Mesenteric fat pad (tissue), 1 donor: ENCODE results near the gene DUSP3. TPM values are rescaled to one million over a fixed set of nuclear protein-coding genes. Genes with fewer than 3 reads are reported as not detected.

ENCODE experiments used
- DNase-seq: peaks from one replicate; pipeline ENCODE4 v3.0.0-alpha.2; 2020; ENCODE audit warnings: low spot score
- total RNA-seq: library from RNA; stranded (reverse); fragmentation: NEBNext Ultra II Directional; extraction: Animal tissue kit (Norgen Biotek cat#: 25700); gene quantifications from one replicate; pipeline ENCODE4 v1.2.1, GENCODE V29; 2021
- donor health status: DM: yes; HTN: yes; CAD: no.

DUSP3 gene
- total RNA-seq, 1 donor from 2014 or later, result 103 TPM

- no peak for DNase-seq
Measured at GRCh38 chr17:43769859-43770258, 8.9 kb downstream of the DUSP3 start.

- peak; percentile 81 for DNase-seq
Measured at GRCh38 chr17:43769426-43769825, 9.4 kb downstream of the DUSP3 start.

GRCh38 chr17:43768943-43769342 lies 9.8 kb downstream of the DUSP3 start:
- peak; percentile 67 for DNase-seq

GRCh38 chr17:43768382-43768781 lies 10.4 kb downstream of the DUSP3 start:
- peak; percentile 71 for DNase-seq

- peak; percentile 78 for DNase-seq
Measured at GRCh38 chr17:43767713-43768059, 11.1 kb downstream of the DUSP3 start.

- peak; percentile 57 for DNase-seq
Measured at GRCh38 chr17:43767053-43767712, 11.6 kb downstream of the DUSP3 start.

GRCh38 chr17:43766413-43767052 lies 12.2 kb downstream of the DUSP3 start:
- peak; percentile 85 for DNase-seq

- DNase-seq, result peak; percentile 93
Measured at GRCh38 chr17:43760254-43760852, 18.4 kb downstream of the DUSP3 start.

GRCh38 chr17:43759836-43760235 lies 18.9 kb downstream of the DUSP3 start:
- DNase-seq, result no peak

GRCh38 chr17:43758497-43759174 lies 20.1 kb downstream of the DUSP3 start, which contains the start of gene SOST:
SOST (minus strand) TSS chr17:43758791; CDS start chr17:43758741, 50 bp downstream.
- DNase-seq, result no peak

- DNase-seq, result no peak
Measured at GRCh38 chr17:43758086-43758485, 20.7 kb downstream of the DUSP3 start.

GRCh38 chr17:43757171-43757660 lies 21.6 kb downstream of the DUSP3 start:
- no peak for DNase-seq

GRCh38 chr17:43756201-43756600 lies 22.6 kb downstream of the DUSP3 start:
- no peak for DNase-seq

GRCh38 chr17:43755389-43755875 lies 23.3 kb downstream of the DUSP3 start:
- DNase-seq, result no peak

- no peak for DNase-seq
Measured at GRCh38 chr17:43754947-43755346, 23.8 kb downstream of the DUSP3 start.

GRCh38 chr17:43753493-43754129 lies 25.2 kb downstream of the DUSP3 start:
- no peak for DNase-seq

GRCh38 chr17:43750153-43750552 lies 28.6 kb downstream of the DUSP3 start:
- DNase-seq, result no peak

- no peak for DNase-seq
Measured at GRCh38 chr17:43745541-43745940, 33.2 kb downstream of the DUSP3 start.

GRCh38 chr17:43741636-43742035 lies 37.1 kb downstream of the DUSP3 start:
- DNase-seq, result no peak

- no peak for DNase-seq
Measured at GRCh38 chr17:43740541-43740940, 38.2 kb downstream of the DUSP3 start.

GRCh38 chr17:43737722-43738121 lies 41.1 kb downstream of the DUSP3 start:
- DNase-seq, result no peak
